Natural killer cell treated with Interleukin-12 subunit alpha and Interleukin-12 subunit beta and Interleukin-15 and Interleukin-18, amount 100 ng/mL, for 72 hours (primary cell): ENCODE data around the gene PHF14. TPM values are rescaled to one million over a fixed set of nuclear protein-coding genes. Genes with fewer than 3 reads are reported as not detected.

Experiments
- ATAC-seq, 2 donors: fragments of 150-1000 bp; cut with Tn5 transposase in 1 of 2; sonication (Bioruptor Pico), chemical (Tn5 transposase) in 1 of 2; 2 replicates each; pipeline ENCODE4 v1.10.0; 2021
- DNase-seq: peaks from one replicate; pipeline ENCODE4 v3.0.0; 2022; ENCODE audit warnings: low spot score
- H3K27ac Mint-ChIP-seq, 2 donors: 1 replicate in 1 of 2; 2 replicates in 1 of 2; pipeline ENCODE4 v1.8.0; 2022; ENCODE audit warnings: mixed read lengths in 2 of 2, mild to moderate bottlenecking in 1 of 2, moderate library complexity in 1 of 2
- H3K27me3 Mint-ChIP-seq, 2 donors: 1 replicate in 1 of 2; 2 replicates in 1 of 2; pipeline ENCODE4 v1.8.0; 2022; ENCODE audit warnings: mixed read lengths in 2 of 2
- H3K36me3 Mint-ChIP-seq: one replicate; pipeline ENCODE4 v1.8.0; 2022; ENCODE audit warnings: mixed read lengths
- H3K4me1 Mint-ChIP-seq, 2 donors: 1 replicate in 1 of 2; 2 replicates in 1 of 2; pipeline ENCODE4 v1.8.0; 2022; ENCODE audit warnings: low read depth in 2 of 2, mixed read lengths in 2 of 2, mild to moderate bottlenecking in 1 of 2
- H3K4me3 Mint-ChIP-seq: one replicate; pipeline ENCODE4 v1.8.0; 2022; ENCODE audit warnings: mixed read lengths
- H3K9me3 Mint-ChIP-seq: 2 replicates; pipeline ENCODE4 v1.8.0; 2022; ENCODE audit warnings: mixed read lengths
- total RNA-seq, 2 donors: library from RNA; stranded (reverse); gene quantifications; one replicate each; pipeline ENCODE4 v1.2.3, GENCODE V29; 2022

PHF14 gene
- total RNA-seq, 2 donors from 2014 or later = 22.0 to 52.3 TPM

DNA sequence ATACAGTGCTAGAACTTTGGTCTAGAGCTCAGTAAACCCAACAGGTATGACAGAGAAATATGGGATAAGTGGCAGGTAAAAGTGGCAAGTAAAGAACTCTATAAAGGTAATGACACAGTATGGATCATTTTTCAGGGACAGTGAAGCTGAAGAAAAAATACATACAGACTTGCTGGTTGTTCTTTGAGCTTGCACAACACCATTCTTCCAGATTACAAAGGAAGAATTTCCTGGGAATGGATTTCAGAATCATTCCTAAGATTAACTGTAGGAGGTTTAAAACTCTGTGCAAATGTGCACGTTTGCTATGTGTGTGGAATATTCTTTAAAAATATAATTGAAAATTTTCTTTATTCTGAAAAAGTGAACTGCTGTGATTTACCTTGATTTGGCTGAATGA is 36.0 kb downstream of the PHF14 start:
- Mint-ChIP-seq H3K36me3 (peaks cover 5% of the 10 kb centered on the region), H3K4me3 (no peak overlapping the region), H3K27me3 (no peaks in the 10 kb centered on the region), H3K27ac (no peak overlapping the region), H3K9me3 (no peaks in the 10 kb centered on the region), H3K4me1 (peaks cover 7 to 8% of the 10 kb centered on the region in 2 donors)
- DNase-seq (no peak), ATAC-seq (no peak)

DNA sequence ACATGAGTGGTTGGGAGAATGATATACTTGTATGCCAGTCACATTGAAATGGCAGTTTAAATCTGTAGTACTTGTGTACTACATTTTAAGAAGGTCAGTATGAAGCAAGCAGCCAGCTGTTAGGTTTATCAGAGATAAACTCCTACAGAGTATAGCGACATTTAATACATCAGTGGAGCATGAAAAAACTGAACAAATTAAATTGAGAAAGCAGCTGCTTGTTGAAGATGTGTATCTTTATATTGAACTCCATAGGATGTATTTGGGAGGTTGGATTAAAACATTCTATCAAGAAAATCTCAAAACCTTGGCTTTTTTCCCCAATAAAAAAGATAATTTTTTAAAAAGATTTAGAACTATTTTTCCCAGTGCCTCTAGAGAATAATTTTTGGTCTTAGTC is 47.8 kb downstream of the PHF14 start:
- H3K4me3 Mint-ChIP-seq = no peak overlapping the region
- H3K4me1 Mint-ChIP-seq = peaks cover 4 to 14% of the 10 kb centered on the region in 2 donors
- H3K27me3 Mint-ChIP-seq = no peaks in the 10 kb centered on the region
- peaks cover 32% of the 10 kb centered on the region for H3K36me3 Mint-ChIP-seq
- no peak for ATAC-seq
- DNase-seq = no peak
- H3K27ac Mint-ChIP-seq = no peak overlapping the region
- H3K9me3 Mint-ChIP-seq = no peaks in the 10 kb centered on the region

DNA sequence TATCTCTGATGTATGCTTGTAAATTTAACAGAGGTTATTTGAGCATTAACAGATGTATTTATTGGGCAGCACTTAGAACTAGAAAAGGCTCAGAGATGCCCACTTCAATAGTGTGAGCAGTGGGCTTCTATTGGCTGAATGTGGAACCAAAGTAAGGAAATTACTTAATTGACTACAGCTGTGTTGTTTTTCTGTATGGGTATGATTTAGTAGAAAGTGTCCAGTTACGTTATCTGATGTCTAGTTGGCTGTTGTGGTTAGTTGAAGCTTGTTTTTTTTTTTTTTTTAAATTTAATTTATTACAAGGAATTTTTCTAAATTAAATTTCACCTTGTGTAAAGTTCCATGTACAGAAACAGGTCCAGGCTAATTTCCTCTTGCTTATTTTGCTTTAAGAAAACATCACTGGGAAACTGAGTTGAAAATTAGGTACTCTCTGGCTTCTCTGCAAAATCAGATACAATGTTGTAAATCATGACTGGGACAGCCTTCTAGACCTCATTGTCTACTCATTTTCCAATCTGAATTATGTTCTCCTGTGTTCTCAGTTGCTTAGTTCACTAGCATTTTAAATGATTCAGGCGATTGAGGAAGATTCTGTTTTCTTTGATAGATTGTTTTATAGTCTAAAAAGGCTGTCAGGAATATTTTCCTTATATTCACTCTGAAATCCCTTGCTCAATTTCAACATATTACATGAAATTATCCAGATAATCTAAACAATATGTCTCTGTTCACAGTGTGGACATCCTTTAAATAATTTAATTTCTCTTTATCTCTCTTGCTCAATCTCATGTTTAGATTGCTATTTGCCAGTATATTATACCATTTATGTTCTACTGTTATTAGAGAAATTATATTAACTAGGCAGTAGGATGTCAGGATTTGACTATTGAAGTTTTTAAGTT is 53.0 kb downstream of the PHF14 start:
- Mint-ChIP-seq H3K9me3 (no peaks in the 10 kb centered on the region), H3K4me3 (no peak overlapping the region), H3K4me1 (peaks cover 4 to 7% of the 10 kb centered on the region in 2 donors), H3K27ac (no peak overlapping the region), H3K27me3 (no peaks in the 10 kb centered on the region), H3K36me3 (peaks cover 24% of the 10 kb centered on the region)
- DNase-seq (no peak), ATAC-seq (no peak)

DNA sequence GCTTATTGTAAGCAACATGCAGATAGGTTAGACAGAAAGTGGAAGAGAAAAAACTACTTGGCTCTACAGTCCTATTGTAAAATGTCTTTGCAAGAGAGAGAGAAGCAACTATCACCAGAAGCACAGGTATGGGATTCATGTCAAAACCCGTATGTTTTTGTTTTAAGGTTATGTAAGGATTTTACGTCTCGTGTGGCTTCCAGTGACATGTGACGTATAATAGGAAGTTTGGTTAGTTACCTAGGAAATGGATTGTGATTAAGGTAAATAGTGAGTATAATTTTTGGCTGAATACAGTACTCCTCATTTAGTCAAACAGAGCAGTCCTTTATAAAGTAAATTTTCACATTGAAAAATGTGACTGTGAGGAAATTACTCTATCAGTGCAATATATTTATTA is 62.0 kb downstream of the PHF14 start:
- no peaks in the 10 kb centered on the region for H3K27me3 Mint-ChIP-seq
- no peaks in the 10 kb centered on the region for H3K9me3 Mint-ChIP-seq
- DNase-seq (no peak), ATAC-seq (no peak)
- peaks cover 9% of the 10 kb centered on the region for H3K36me3 Mint-ChIP-seq
- H3K27ac Mint-ChIP-seq = no peak overlapping the region
- H3K4me1 Mint-ChIP-seq = no peaks in the 10 kb centered on the region
- no peak overlapping the region for H3K4me3 Mint-ChIP-seq

DNA sequence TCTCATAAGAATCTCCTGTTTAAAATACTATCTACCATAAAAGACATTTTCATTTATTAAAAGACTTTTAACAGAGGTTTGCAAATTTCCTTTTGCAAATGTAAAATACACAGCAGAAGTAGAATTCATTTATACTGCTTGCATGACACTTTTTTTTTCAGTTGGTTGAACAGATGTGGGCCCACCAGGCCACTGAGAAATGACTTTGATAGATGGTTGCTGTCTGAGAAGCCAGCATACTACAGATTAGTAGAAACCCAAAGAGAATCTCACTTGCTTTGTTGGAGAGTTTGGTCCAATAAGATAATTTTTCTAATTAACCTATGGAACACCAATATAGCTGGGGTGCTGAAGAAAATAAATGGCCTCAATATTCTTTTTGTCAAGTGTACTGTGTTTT is 66.3 kb downstream of the PHF14 start:
- Mint-ChIP-seq H3K4me1 (no peaks in the 10 kb centered on the region), H3K9me3 (no peaks in the 10 kb centered on the region), H3K36me3 (peaks cover 10% of the 10 kb centered on the region), H3K27ac (no peak overlapping the region), H3K27me3 (no peaks in the 10 kb centered on the region), H3K4me3 (no peak overlapping the region)
- DNase-seq (no peak), ATAC-seq (no peak)

DNA sequence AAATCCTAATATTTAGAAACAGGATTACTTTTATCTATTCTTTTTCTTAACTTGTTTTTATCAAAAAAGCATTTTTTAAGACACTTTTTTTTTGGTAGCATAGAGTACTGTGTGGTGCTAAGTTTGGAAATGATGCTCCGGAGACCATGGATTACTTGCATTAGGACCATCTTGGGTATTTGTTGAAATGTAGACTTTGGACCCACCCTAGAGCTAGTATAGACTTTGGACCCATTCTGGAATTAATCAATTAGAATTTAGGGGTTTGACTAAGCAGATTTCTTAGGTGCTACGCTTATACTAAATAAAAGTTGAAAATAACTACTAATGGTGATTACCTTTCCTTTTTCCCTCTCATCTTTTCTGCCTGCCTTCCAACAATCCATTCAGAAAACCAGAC is 80.4 kb downstream of the PHF14 start:
- DNase-seq (no peak), ATAC-seq (no peak)
- Mint-ChIP-seq H3K9me3 (no peaks in the 10 kb centered on the region), H3K27me3 (no peaks in the 10 kb centered on the region), H3K4me3 (no peak overlapping the region), H3K36me3 (peaks cover 4% of the 10 kb centered on the region), H3K27ac (no peak overlapping the region), H3K4me1 (no peaks in the 10 kb centered on the region)

DNA sequence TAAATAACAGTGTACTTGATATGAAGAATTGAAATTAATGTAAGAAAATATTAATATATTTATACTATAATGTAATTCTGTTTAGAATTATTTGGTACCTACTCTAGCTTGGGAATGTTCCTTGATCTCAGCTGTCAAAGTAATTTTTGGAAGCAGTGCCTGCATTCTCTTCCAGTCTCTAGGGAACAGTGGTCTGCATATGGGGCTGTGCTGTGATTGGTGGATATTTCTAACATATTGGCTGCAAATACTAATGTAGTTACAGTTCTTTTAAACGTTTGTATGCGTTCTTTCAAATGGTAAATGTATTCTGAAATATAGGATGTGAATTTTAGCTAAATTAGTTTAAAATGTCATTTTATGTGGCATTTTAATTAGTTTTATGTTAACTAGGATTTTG is 87.2 kb downstream of the PHF14 start:
- no peak overlapping the region for H3K27ac Mint-ChIP-seq
- no peaks in the 10 kb centered on the region for H3K4me1 Mint-ChIP-seq
- DNase-seq = no peak
- no peaks in the 10 kb centered on the region for H3K9me3 Mint-ChIP-seq
- H3K4me3 Mint-ChIP-seq = no peak overlapping the region
- ATAC-seq = no peak
- peaks cover 4% of the 10 kb centered on the region for H3K36me3 Mint-ChIP-seq
- no peaks in the 10 kb centered on the region for H3K27me3 Mint-ChIP-seq

DNA sequence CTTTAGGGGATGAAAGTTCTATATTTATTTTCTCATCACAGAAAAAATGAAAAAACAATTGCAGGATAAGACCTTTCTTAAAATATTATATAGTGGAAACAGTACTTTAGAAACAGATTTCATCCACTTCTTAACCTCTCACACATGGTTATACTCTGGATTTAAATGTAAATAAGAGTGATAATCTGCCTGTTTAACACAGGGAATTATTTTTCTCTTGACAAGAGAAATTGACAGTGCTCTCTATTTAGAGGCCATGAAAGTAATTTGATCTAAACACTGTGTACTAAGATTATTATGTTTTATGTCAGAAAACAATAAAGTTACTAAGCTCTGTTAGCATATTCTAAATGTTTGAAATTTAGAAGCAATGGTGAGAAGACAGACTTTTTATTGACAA is 88.4 kb downstream of the PHF14 start:
- H3K4me1 Mint-ChIP-seq = no peaks in the 10 kb centered on the region
- H3K4me3 Mint-ChIP-seq = no peak overlapping the region
- H3K36me3 Mint-ChIP-seq = peaks cover 4% of the 10 kb centered on the region
- DNase-seq (no peak), ATAC-seq (no peak)
- H3K27ac Mint-ChIP-seq = no peak overlapping the region
- H3K27me3 Mint-ChIP-seq = no peaks in the 10 kb centered on the region
- H3K9me3 Mint-ChIP-seq = no peaks in the 10 kb centered on the region

DNA sequence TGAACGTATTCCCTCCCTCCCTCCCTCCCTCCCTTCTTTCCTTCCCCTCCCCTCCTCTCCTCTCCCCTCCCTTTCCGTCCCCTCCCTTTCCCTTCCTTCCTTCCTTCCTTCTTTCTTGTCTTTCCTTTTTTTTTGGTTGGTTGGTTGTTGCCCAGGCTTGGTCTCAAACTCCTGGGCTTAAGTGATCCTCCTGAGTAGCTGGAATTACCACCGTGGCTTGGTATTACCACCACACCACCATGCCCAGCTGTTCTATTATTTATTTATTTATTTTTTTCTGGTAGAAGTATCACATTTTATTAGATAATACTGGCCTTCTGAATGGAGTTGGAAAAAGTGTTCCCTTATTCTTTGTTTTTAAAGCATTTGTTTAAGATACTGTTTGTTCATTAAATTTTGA is 95.9 kb downstream of the PHF14 start:
- no peaks in the 10 kb centered on the region for H3K27me3 Mint-ChIP-seq
- no peak overlapping the region for H3K4me3 Mint-ChIP-seq
- no peak overlapping the region for H3K27ac Mint-ChIP-seq
- H3K36me3 Mint-ChIP-seq = no peaks in the 10 kb centered on the region
- DNase-seq = no peak
- no peak for ATAC-seq
- no peaks in the 10 kb centered on the region for H3K9me3 Mint-ChIP-seq
- H3K4me1 Mint-ChIP-seq = peaks cover 0 to 2% of the 10 kb centered on the region in 2 donors

DNA sequence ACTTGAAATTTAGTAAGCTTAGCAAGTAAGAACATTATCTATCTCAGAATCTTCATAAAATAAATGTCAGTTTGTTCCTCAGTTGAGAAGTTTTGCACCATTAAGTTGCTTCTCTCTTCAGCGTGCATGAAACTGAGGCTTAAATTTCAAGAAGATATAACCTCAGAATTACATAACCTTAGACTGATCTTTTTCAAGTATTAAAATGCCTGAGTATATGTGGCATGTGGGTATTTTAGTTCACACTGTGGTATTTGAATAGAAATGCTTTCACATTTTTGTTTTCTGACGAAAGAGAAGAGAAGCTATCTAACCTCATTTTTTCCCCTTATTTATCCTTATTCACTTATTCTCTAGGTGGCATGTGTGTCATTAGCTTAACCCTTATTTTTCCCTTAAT is 104.1 kb downstream of the PHF14 start:
- DNase-seq (no peak), ATAC-seq (no peak)
- no peaks in the 10 kb centered on the region for H3K9me3 Mint-ChIP-seq
- H3K27me3 Mint-ChIP-seq = no peaks in the 10 kb centered on the region
- H3K36me3 Mint-ChIP-seq = peaks cover 3% of the 10 kb centered on the region
- H3K4me3 Mint-ChIP-seq = no peak overlapping the region
- peak overlapping the region in 1 of 2 donors; percentile 41 for H3K27ac Mint-ChIP-seq
- H3K4me1 Mint-ChIP-seq = no peaks in the 10 kb centered on the region

DNA sequence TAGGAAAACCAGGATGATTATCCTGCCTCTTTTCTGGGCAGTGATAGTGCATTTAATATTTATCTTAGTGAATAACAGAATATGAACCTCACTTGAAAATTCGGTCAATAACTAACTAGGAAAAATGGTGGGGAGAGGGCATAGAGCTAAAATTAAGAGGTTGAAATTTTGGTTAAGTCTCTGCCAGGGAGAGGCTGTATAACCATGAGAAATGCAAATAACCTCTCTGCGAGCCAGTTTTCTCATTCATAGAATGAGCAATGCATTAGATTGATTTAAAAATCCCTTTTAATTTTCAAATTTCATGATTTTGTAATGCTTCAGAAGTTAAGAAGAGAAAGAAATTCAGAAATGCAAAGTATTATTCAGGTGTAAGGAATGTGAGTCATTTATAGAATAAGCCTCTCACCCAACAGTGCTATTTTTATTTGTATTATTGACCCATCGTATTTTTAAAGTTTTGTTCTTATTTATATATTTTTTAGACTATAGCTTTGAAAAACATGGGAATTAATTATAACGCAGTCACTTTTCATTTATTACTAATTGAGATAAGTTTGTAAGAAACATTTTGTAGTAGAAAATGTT is 104.7 kb downstream of the PHF14 start:
- no peak for DNase-seq
- ATAC-seq = no peak
- H3K9me3 Mint-ChIP-seq = no peaks in the 10 kb centered on the region
- H3K27ac Mint-ChIP-seq = peak overlapping the region in 1 of 2 donors; percentile 41
- no peak overlapping the region for H3K4me3 Mint-ChIP-seq
- H3K36me3 Mint-ChIP-seq = peaks cover 5% of the 10 kb centered on the region
- H3K27me3 Mint-ChIP-seq = no peaks in the 10 kb centered on the region
- H3K4me1 Mint-ChIP-seq = no peaks in the 10 kb centered on the region

DNA sequence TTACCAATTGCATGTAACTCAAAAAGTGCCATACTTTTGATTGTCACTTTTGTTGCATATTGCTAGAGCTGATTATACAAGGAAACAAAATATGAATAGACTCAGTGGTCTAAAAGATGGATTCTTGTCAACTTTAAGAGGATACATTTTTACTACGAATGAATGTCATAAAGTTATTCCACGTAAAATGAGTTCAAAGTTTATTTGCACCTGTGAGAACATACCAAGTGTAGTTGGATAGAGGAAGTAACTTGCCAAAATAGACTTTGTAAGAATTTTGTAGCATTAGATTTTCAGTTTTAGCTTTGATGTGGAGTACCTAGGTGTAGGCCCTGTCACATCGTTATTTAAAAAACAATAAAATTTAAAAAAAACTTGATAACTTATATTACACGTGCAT is 106.2 kb downstream of the PHF14 start:
- no peaks in the 10 kb centered on the region for H3K27me3 Mint-ChIP-seq
- DNase-seq = no peak
- H3K36me3 Mint-ChIP-seq = peaks cover 5% of the 10 kb centered on the region
- ATAC-seq = no peak
- H3K4me1 Mint-ChIP-seq = no peaks in the 10 kb centered on the region
- no peak overlapping the region for H3K4me3 Mint-ChIP-seq
- H3K27ac Mint-ChIP-seq = no peak overlapping the region
- no peaks in the 10 kb centered on the region for H3K9me3 Mint-ChIP-seq

DNA sequence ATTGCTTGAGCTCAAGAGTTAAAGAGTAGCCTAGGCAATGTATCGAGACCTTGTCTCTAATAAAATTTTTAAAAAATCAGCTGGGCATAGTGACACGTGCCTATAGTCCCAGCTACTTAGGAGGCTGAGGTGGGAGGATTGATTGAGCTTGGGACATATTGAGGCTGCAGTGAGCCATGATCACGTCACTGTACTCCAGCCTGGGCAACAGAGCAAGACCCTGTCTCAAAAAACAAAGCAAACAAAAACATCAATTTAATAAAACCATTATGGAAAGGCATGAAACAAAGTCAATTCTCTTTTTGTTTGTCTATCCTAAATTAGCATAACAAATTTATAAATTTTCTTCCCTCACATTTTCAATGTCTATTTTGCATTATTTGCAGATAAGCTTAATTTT is 108.4 kb downstream of the PHF14 start:
- no peak overlapping the region for H3K4me3 Mint-ChIP-seq

DNA sequence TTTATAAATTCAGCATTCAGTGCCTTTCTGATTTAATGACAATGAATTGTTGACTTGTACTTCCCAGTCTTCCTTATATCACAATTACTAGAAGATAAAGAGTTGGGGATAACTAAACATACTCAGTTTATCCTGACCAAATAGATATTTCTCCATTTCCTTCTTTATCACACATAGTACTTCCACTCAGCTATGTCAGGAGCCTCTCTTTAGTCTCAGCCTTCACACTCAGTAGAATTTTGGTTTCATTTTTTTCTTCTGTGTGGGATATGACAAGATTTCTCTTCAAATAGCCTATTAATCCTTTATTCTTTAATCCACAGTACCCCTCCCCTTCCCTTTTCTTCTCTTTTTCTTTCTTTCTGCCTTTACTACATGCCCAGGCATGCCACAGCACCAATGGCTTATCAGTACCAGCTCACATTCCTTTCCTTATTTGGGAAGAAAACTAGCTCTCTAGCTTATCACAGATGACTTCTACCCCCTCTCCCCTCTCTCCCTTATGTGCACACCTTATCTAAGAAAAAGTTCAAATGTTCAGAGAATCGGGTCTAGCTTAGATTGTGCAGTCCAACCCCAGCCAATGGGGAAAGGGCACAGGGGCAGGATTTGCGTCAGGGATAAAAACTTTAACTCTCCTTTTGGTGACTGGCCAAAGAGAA is 109.0 kb downstream of the PHF14 start:
- Mint-ChIP-seq H3K27ac (no peak overlapping the region), H3K9me3 (no peaks in the 10 kb centered on the region), H3K36me3 (peaks cover 9% of the 10 kb centered on the region), H3K4me1 (no peaks in the 10 kb centered on the region), H3K27me3 (no peaks in the 10 kb centered on the region), H3K4me3 (no peak overlapping the region)
- ATAC-seq (no peak), DNase-seq (no peak)

More for the DNA sequence above, 108.4 kb downstream of the PHF14 start:
- DNase-seq = no peak
- no peak overlapping the region for H3K27ac Mint-ChIP-seq
- H3K36me3 Mint-ChIP-seq = peaks cover 5% of the 10 kb centered on the region
- no peaks in the 10 kb centered on the region for H3K9me3 Mint-ChIP-seq
- ATAC-seq = no peak
- H3K27me3 Mint-ChIP-seq = no peaks in the 10 kb centered on the region
- H3K4me1 Mint-ChIP-seq = no peaks in the 10 kb centered on the region
